Stomach (tissue), 4 donors: ENCODE results near the gene CSMD2.

ENCODE experiments used
- CTCF ChIP-seq, 7 experiments: fragments of 450-650 bp in 4 of 7; fragments of 200-600 bp in 3 of 7; sonication (generic) in 3 of 7; IDR thresholded peaks; one replicate each; pipeline ENCODE4 v1.5.1; 2016 to 2019; ENCODE audit warnings: antibody characterized with exemption in 7 of 7, control low read depth in 2 of 7, mild to moderate bottlenecking in 1 of 7
- EP300 ChIP-seq: sonication (generic); formaldehyde crosslinking; IDR thresholded peaks from one replicate; pipeline ENCODE4 v1.6.1; 2017; ENCODE audit warnings: antibody characterized with exemption
- POLR2A ChIP-seq, 4 donors: fragments of 450-650 bp; IDR thresholded peaks; one replicate each; pipeline ENCODE4 v1.6.1; 2016; ENCODE audit warnings: antibody characterized with exemption in 4 of 4, control low read depth in 2 of 4, mild to moderate bottlenecking in 1 of 4, moderate library complexity in 1 of 4
- POLR2AphosphoS5 ChIP-seq, 3 donors: sonication (generic); formaldehyde crosslinking; IDR thresholded peaks; one replicate each; pipeline ENCODE4 v1.6.1; 2016; ENCODE audit warnings: antibody characterized with exemption in 3 of 3

- TF ChIP-seq CTCF (IDR thresholded peaks at IDR 0.05): no peak
- no peak for TF ChIP-seq POLR2A (IDR thresholded peaks at IDR 0.05)
- TF ChIP-seq POLR2AphosphoS5 (IDR thresholded peaks at IDR 0.05): no peak
- no peak for TF ChIP-seq EP300
Observed at GRCh38 chr1:34127006-34128000, 37.7 kb downstream of the CSMD2 start.
